ENCODE measurements around the gene ASIC2. TPM values are rescaled to one million over a fixed set of nuclear protein-coding genes. Genes with fewer than 3 reads are reported as not detected.

The ASIC2 gene
- total RNA-seq, 1 experiment from 2014 or later: not detected

DNA sequence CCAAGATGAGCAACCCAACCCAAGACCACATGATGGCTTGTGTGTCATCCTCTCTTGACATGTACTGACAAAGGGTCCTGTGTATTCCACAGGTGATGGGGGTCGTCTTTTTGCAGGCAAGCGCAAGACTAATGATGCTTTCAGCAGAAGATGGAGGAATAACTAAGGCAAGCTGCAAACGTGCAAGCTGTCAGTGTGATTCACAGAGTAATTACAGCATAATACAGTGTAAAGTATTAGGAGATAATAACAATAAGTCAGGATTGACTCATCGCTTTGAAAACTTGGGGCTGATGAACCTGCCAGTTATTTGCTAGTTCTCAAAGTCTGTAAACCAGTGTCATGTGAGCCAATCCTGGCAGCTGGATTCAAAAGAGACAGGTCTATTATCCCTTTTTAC is 41.6 kb upstream of the ASIC2 start:
- POLR2A ChIA-PET: no interaction called here
- intact Hi-C loops (cut with micrococcal nuclease): no loop called here
- TF ChIP-seq, protein P1, sequence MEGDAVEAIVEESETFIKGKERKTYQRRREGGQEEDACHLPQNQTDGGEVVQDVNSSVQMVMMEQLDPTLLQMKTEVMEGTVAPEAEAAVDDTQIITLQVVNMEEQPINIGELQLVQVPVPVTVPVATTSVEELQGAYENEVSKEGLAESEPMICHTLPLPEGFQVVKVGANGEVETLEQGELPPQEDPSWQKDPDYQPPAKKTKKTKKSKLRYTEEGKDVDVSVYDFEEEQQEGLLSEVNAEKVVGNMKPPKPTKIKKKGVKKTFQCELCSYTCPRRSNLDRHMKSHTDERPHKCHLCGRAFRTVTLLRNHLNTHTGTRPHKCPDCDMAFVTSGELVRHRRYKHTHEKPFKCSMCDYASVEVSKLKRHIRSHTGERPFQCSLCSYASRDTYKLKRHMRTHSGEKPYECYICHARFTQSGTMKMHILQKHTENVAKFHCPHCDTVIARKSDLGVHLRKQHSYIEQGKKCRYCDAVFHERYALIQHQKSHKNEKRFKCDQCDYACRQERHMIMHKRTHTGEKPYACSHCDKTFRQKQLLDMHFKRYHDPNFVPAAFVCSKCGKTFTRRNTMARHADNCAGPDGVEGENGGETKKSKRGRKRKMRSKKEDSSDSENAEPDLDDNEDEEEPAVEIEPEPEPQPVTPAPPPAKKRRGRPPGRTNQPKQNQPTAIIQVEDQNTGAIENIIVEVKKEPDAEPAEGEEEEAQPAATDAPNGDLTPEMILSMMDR (IDR thresholded peaks at IDR 0.05; ENCODE audit: unreplicated experiment): no peak
- Mint-ChIP-seq H3K36me3 (ENCODE audit: insufficient read depth, unreplicated experiment) (no peaks in the 10 kb centered on the region), H3K27ac (ENCODE audit: low read depth, unreplicated experiment) (no peak overlapping the region), H3K4me1 (ENCODE audit: insufficient read depth, unreplicated experiment) (no peaks in the 10 kb centered on the region), H3K27me3 (ENCODE audit: insufficient read depth, unreplicated experiment) (peaks cover 23% of the 10 kb centered on the region), H3K9me3 (ENCODE audit: unreplicated experiment) (no peaks in the 10 kb centered on the region), H3K4me3 (ENCODE audit: unreplicated experiment) (no peak overlapping the region)
- BruUV-seq (replicated peaks): no TSS peak
- DNase-seq (ENCODE audit: unreplicated experiment): no peak
- CTCF ChIA-PET: no interaction called here

DNA sequence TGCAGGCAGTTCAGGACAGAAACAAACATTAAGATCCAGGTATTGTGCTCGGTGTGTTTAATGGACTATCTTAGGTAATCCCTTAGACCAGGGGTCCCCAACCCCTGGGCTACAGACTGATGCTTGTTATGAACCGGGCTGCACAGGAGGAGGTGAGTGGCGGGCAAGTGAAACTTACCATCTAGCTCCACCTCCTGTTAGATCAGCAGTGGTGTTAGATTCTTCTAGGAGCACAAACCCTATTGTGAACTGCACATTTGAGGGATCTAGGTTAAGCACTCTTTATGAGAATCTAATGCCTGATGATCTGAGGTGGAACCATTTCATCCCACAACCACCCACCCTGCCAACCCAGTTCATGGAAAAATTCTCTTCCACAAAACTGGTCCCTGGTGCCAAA is 37.8 kb upstream of the ASIC2 start:
- peak; percentile 0 for DNase-seq (ENCODE audit: unreplicated experiment)
- no TSS peak for BruUV-seq (replicated peaks)
- Mint-ChIP-seq H3K27me3 (ENCODE audit: insufficient read depth, unreplicated experiment) (peaks cover 8% of the 10 kb centered on the region), H3K27ac (ENCODE audit: low read depth, unreplicated experiment) (no peak overlapping the region), H3K36me3 (ENCODE audit: insufficient read depth, unreplicated experiment) (no peaks in the 10 kb centered on the region), H3K9me3 (ENCODE audit: unreplicated experiment) (no peaks in the 10 kb centered on the region), H3K4me3 (ENCODE audit: unreplicated experiment) (no peak overlapping the region), H3K4me1 (ENCODE audit: insufficient read depth, unreplicated experiment) (no peaks in the 10 kb centered on the region)
- ChIA-PET POLR2A (no interaction called here), CTCF (interaction anchor here (0.7 to 1.3 kb wide), 2 partner anchors 287 to 496 kb away, joined by 3 read pairs; no protein-coding TSS in a partner anchor)
- intact Hi-C loops (cut with micrococcal nuclease): no loop called here
- TF ChIP-seq, protein P1 (IDR thresholded peaks at IDR 0.05; ENCODE audit: unreplicated experiment): no peak

DNA sequence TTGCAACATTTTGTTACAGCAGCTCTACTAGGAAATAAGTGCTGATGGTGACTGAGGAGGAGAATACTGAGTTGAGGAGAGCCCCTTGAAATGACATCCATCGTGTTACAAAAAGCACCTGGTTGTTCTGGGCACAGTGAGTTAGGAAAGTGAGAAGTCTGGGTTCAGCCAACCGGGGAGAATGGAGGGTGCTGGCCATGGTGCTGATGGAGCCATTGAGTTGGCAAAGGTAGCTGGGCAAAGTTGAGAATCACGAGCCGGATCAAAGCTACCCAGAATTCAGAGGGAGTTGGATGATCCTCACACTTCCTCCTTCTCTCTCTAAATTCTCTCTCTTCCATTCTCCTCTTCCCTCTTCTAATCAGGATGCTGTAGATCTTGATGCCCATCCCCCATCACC is 35.0 kb upstream of the ASIC2 start:
- no peak overlapping the region for H3K4me3 Mint-ChIP-seq (ENCODE audit: unreplicated experiment)
- H3K27ac Mint-ChIP-seq (ENCODE audit: low read depth, unreplicated experiment): no peak overlapping the region
- DNase-seq (ENCODE audit: unreplicated experiment): peak; percentile 10
- no peaks in the 10 kb centered on the region for H3K36me3 Mint-ChIP-seq (ENCODE audit: insufficient read depth, unreplicated experiment)
- H3K9me3 Mint-ChIP-seq (ENCODE audit: unreplicated experiment): no peaks in the 10 kb centered on the region
- TF ChIP-seq, protein P1 (IDR thresholded peaks at IDR 0.05; ENCODE audit: unreplicated experiment): no peak
- ChIA-PET CTCF (interaction anchor here (0.9 kb wide), 1 partner anchor 10 kb away, joined by 3 read pairs; no protein-coding TSS in a partner anchor), POLR2A (interaction anchor here (0.6 kb wide), 1 partner anchor 398 kb away, joined by 3 read pairs; no protein-coding TSS in a partner anchor)
- H3K27me3 Mint-ChIP-seq (ENCODE audit: insufficient read depth, unreplicated experiment): peaks cover 20% of the 10 kb centered on the region
- intact Hi-C loops (cut with micrococcal nuclease): no loop called here
- no peaks in the 10 kb centered on the region for H3K4me1 Mint-ChIP-seq (ENCODE audit: insufficient read depth, unreplicated experiment)
- no TSS peak for BruUV-seq (replicated peaks)

DNA sequence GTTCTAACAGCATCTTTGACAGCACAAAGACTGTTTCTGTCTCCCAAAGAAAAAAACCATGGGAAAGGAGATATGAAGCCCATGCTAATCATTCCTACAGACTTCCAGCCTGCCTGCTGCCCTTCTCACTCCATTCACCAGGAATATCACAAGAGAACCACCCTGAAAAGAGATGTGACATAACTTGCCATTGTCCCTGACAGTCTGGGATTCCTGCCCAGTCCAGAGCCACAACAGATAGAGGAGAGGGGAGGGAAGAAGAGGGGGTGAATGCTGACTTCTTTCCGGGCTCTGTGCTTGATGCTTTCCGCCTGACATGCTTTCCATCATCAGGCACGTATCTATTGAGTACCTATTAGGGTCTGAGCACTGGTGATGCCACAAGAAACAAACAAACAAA is 31.6 kb upstream of the ASIC2 start:
- POLR2A ChIA-PET: no interaction called here
- intact Hi-C loops (cut with micrococcal nuclease): no loop called here
- CTCF ChIA-PET: no interaction called here
- DNase-seq (ENCODE audit: unreplicated experiment): no peak
- Mint-ChIP-seq H3K27ac (ENCODE audit: low read depth, unreplicated experiment) (no peak overlapping the region), H3K4me3 (ENCODE audit: unreplicated experiment) (no peak overlapping the region), H3K4me1 (ENCODE audit: insufficient read depth, unreplicated experiment) (no peaks in the 10 kb centered on the region), H3K9me3 (ENCODE audit: unreplicated experiment) (no peaks in the 10 kb centered on the region), H3K27me3 (ENCODE audit: insufficient read depth, unreplicated experiment) (peaks cover 42% of the 10 kb centered on the region), H3K36me3 (ENCODE audit: insufficient read depth, unreplicated experiment) (no peaks in the 10 kb centered on the region)
- TF ChIP-seq, protein P1 (IDR thresholded peaks at IDR 0.05; ENCODE audit: unreplicated experiment): no peak
- BruUV-seq (replicated peaks): no TSS peak
